NCI-H2227 (cell line): ENCODE measurements around the gene MYOCD.

Experiments used
- DNase-seq: peaks from one replicate; lab custom pipeline; 2025; ENCODE audit not compliant: unreplicated experiment; lab: John Stamatoyannopoulos, UW

Gene MYOCD

DNA sequence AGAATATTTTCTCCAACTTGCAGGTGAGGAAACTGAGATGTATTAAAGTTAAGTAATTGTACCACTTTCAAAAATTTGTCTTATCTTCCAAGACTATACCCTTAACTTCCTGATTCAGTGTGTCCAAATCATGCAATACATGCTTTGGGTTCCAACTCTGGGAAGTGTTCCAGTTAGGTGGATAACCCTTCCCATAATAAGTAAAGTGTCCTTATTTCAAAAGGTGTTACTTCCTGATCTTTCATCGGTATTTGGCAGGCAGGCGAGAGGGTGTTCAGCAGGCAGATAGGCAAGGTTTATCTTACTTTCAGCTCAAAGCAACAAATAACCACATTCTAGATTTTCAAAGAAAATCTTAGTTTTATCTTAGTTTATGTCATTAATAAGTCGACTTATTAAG, 77.4 kb downstream of the MYOCD start:
- no peak for DNase-seq

DNA sequence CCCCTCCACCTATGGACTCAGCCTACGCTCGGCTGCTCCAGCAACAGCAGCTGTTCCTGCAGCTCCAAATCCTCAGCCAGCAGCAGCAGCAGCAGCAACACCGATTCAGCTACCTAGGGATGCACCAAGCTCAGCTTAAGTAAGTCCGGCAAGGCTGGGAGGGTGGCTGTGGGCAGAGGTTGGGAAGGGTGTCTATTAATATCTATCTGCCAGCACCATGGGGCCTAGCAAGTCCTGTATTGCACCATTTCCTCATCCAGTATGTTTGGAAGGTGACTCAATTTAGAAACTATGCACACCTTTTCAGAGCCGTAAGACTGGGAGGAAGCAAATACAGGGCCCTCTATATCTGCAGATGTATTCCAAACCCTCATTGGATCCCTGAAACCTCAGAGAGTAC, 78.6 kb downstream of the MYOCD start:
- no peak for DNase-seq

DNA sequence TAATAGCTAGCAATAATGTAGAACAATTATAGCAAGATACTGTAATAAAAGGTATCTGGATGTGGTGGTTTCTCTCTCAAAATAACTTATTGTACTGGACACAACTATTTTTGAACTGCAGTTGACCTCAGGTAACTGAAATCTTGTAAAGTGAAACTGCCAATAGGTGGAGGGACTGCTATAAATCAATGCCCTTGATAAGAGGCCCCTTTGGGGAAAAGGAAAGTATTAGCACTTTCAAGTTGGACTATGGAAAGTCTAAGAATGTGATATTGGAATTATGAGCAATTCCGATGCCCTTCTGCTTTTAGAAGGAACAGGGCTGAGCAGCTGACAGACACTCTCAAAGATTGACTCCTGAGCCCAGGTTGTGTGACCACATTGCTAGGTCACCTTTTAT, 79.1 kb downstream of the MYOCD start:
- DNase-seq, result no peak

DNA sequence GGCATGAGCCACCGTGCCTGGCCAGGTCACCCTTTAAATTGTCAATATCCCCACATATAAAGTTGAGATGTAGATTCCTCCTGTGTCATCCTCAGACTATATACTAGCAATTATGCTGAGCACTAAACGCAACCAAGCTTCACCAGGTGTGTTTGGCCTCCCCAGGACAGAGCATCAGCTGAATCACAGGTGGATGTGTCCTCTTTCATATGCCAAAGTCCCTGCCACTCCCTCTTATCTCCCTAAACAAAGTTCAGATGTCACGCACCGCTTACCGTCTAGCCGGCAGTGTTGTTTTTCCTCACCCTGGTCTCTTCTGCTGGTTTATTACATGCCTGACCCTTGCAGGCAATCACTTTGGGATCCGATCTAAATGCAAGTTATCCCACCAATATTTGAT, 79.8 kb downstream of the MYOCD start:
- DNase-seq, result no peak

DNA sequence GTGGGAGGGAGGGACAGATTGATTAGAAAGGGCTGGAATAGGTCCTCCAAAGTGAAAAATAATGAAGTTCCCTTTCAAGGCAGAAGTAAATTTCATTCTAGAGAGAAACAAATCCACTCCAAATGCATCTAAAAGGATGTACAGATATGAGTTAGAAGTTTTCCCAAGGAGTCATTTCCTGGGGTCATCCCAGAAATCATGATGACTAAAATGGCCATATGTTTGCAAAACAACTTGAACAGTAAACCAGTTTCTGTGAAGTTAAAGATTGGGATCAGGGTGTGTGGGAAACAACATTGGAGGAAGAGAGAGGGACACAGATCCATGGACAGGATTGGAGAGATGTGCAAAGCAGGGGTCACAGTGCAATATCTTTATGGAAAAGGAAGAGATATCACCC, 91.1 kb downstream of the MYOCD start:
- DNase-seq, result no peak

DNA sequence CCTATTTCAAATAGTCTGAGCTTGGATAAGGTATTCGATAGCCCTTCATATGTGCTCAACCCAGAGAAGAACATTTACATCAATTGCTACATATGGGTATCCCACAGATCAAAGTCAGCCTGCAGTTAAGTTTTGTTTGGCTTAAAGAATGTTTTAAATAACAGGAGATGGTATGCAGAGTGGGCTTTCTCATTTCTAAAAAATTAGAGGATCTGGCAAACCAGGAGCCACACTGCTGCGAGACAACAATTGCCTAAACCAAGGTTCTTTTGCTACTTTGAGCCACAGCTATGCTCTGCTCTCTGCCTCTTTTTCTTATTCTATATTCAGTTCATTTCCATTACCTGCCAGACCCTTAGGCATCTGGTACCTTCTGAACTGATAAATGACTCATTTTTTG, 93.4 kb downstream of the MYOCD start:
- DNase-seq, result no peak

DNA sequence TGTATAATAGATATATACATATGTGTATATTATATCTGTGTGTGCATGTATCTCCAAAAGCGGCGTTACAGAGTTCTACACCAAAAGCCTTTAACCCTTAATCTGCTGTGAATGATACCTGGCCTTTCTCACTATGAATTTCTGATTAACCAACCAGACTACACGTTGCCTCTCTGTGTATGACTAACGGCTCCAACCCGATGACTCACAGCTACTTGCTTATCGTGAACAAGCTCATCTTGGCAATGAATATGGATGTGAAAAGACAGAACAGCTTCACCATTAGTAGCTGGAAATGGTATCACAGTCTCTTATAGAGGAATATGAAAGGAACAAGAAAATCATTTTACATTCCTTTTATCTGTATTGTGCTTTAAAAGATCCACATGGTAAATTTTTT, 99.9 kb downstream of the MYOCD start:
- DNase-seq, result no peak

DNA sequence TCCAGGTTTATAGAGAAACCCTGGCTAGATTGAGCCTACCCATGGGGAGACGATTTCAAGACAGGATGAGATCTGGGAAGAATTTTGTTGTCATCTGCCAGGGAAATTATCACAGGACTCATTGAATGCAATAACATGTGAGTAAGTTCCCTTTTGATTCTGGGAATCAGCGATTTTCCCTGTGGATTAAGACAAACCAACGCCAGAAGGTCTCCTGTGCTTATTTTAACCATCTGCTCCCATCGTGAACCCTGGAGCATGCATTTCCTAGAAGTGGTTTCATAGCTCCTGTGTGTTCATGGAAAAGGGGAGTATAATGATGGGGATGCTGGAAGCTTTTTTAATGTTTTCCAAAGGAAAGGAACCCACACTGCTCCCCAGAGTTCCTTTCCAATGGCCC, 102.6 kb downstream of the MYOCD start:
- no peak for DNase-seq

DNA sequence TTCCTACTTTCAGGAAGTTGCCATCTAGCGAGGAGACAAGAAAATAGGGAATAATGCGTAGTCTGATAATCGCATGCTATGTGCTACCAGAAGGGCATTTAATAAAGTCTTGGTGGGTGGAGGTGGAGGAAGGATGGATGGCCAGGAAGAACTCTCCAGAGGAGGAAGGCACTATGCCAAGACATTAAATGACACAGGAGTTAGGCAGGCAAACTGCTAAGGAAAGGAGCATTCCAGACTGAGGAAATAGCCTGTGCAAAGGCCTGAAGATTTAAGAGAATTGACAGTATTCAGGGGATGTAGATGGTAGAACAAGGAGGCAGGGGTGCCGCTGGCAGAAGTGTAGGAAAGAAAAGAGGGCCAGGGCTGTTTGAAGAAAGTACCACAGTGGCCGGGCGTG, 104.3 kb downstream of the MYOCD start:
- no peak for DNase-seq

DNA sequence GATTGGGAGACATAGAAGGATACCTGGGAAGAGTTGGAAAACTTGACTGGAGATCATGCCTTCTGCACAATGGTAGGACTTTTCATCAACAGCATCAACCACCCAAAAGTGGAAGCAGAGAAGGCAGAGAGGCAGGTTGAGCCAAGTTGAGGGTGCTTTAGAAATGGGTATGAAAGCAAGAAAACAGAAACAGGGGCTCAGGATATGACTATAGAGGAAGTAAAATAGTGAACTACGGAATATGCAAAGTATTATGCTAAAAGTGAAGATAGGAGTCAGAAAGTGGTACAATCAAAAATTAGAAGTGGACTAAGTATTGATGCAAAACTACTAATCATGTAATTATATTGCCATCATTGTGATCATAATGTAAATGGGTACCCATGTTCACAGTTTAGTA, 107.5 kb downstream of the MYOCD start:
- DNase-seq, result no peak

DNA sequence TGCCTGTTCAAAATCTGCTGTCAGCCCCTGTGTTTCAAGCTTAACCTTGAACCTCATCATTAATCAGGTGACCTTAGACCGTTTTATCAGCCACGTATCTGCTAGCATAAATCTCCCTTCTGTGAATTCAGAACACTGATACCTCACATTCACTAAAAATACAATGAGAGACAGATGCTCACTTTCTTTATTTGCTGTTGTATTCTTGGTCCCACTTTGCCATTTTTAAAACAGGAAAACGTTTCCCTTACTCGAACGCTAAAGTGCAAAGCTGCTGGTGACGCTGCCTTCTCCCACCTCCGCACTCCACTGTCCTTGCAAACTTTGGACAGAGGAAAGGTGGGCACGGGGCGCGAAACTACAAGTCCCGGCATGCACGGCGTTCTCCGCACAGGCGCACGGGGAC, 123.4 kb downstream of the MYOCD start:
- no peak for DNase-seq

DNA sequence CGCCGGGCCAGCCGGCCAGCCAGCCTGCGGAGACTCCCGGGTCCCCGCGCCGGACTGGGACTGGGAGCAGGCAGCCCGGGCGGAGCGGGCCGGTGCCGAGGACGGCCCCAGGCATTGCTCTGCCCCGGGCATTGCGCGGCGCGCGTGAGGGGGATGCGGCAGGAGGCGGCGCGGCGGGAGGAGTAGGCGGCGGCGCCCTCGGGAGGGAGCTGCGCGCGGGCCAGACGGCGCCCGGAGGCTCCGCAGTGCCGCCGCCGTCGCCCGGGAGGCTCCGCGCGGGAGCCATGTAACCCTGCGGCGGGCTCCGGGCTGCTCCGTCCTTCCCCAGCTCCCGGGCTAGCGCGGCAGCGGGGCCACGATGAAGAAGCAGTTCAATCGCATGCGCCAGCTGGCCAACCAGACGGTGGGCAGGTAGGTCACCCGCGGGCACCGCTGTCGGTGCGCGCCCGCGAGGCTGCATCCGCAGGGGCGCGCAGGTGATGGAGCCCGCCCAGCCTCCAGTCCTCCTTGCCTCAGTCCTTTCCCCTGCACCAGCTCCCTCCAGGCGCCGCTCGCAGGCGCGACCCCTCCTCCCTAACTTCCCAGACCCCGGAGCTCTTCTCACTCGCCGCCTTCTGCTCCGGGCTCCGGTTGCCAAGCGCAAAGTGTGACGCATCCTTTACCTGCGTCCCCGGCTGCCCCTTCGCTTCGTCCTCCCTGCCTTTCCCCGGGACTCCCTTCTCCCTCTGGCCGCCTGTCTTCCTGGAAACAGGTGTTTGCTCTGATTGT, 124.0 kb downstream of the MYOCD start, which contains the start of gene ARHGAP44:
ARHGAP44 (plus strand) TSS at position 18 of the 768 bp plus-strand sequence; CDS start at position 359, 341 bp downstream.
- peak; percentile 43 for DNase-seq

DNA sequence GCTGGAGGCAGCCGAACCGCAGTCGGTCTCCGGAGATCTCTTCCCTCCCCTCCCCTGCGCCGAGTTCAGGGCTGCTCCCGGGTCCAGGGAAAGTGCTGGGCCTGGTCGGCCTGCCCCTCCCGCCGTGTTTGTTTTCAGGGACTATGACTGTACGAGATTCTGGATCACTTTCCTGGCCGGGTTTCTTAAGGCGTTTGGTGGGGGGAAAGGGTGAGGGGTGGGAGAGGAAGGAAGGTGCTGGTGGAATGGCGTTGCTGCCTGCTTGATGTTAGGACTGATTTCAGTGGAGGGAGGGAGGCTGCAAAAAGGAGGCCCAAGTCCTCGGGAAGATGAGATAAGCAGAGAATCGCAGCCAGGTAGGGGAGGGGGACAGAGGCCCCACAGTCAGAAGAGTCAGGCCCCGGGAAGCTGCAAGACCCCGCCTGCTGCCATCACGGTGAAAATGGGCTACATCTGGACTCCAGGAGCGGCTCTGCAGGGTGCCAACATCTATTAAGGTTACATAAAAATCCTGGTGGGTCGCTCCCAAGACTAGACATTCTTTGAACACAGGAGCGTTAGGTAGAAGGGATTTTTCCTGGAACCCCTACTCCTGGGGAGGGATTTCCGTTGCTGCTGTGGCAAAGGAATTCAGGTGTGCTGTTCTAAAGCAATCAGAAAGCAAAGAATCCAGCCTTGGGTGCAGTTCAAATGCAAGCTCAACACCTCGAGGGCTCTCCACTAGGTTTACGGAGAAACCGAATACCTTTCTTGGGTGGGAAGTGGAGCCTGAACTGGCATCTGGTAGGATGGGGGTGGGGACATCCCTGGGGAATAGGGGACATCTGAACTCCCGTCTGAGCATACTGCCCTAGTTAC, 124.8 kb downstream of the MYOCD start:
- no peak for DNase-seq

DNA sequence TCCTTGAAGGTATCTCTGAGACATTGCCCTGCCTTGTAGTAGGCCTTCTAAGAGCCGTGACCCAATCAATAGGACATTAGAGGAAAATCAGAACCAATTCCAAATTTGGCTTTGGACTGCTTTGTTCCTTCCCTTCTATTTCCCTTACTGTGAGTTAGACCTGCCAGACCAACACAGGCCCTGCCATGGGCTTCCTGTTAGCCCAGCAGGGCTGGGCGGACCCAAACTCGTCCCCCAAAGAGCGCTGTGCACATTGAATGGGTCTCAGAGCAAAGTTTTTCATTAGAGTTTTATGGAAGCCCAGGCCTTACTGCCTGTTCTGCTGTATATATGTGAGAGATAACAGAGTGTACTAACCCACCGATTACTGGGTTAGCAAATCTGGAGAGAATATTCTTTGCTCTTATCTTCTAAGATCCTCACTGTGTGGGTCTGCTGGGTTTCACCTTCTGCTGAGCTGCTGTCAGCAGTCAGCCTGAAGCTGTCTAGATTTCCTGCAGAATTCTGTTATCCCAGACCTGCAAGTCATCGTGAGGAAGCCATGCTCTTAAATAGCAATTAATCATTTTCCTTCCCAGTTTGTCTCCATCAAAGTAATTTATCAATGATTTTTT, 129.3 kb downstream of the MYOCD start:
- no peak for DNase-seq

DNA sequence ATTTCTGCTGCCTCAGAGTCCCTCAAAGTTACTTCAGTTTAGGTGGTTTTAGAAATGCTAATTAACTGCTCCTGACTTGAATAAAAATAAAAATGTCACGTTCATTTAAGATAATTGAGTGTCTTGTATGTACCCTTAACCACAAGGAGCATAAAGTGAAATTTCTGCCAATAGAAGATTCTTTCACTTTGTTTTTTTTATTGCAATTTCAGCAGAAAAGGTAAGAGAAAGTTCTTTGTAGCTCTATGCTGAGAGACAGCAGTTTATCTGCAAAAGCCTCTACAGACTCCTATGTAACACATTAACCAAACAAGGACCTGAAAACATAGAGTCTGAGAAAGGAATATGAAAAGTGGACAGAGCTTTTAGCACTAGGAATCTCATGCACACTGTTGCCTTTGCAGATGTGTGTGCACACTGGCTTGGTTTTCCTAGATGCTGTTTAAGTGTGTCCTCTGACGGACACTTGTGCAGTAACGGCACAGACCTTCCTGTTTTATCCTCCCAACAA, 135.2 kb downstream of the MYOCD start:
- no peak for DNase-seq

DNA sequence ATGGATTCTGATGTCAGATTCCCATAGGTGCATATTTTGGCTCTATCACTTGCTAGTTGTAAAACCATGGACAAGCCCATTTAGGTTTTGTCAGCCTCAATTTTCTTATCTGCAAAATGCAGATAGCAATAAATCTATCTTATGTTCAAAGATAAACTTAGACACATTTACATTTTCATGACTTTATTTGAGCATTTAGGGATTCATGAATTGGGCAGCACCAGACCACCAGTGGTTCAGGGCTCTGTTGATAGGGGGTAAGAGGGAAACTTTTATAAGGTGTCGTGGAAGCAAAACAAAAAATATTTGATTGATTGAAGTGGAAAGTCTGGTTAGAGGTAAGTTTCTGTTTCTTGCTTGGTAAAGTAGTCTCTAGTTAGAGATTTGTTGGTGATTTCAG, 140.9 kb downstream of the MYOCD start:
- DNase-seq, result no peak

DNA sequence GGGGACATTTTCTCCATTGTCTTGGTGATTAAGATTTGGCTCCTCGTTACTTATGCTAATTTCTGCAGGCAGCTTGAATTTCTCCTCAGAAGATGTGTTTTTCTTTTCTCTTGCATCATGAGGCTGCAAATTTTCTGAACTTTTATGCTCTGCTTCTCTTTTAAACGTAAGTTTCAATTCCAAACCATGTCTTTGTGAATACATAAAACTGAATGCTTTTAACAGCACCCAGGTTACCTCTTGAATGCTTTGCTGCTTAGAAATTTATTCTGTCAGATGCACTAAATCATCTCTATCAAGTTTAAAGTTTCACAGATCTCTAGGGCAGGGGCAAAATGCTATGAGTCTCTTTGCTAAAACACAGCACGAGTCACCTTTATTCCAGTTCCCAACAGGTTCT, 143.0 kb downstream of the MYOCD start:
- DNase-seq, result no peak

DNA sequence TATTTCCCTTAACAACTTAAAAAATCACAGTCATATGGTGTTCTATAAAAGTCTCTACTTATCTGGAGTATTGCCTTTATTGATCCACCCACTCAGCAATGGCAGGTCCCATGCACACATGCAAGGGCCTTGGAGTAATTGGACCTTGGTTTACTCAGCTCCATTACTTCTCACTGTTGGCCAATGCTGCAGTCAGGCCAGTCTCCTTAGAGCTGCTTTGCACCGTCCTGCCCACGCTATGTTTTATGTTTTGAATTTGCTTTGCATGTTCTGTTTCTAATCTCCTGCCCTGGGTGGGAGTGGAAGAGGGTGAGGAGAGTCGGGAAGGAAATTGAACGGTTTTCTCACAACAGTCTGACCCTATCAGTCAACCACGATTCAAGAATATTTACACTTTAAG, 147.2 kb downstream of the MYOCD start:
- DNase-seq, result no peak

DNA sequence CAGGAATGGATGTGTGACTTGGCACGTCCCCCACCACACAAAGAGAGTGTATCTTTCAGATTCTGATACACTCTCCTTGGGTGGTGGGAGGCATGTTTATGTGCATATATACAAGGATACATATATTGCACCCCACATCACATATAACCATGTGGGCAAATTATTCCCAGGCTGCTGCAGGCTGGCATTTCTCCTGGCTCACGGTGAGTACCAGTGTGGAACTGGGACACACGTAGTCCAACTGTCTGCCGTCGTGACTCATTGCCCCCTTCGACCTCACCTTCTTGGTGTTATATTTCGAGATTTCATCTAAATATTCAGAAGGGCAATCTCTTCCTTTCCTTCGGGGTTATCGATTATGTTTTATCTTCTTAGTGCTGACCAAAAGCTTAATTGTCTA, 148.0 kb downstream of the MYOCD start:
- no peak for DNase-seq

DNA sequence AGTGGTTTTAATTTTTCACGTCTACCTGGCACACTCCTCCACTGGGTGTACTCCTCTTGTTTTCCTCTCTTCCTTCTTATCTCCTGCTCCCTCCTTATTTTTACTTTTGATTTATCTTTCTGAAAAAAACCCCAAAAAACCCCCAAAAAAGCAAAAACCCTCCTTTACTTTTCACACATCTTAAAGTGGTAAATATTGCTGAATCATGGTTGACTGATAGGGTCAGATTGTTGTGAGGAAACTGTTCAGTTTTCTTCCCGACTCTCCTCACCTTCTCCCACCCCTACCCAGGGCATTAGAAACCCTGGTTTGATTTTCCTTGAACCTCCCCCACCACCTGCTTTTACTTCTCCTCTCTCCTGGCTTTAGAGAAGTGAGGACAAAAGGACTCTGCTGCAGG, 149.0 kb downstream of the MYOCD start:
- no peak for DNase-seq

DNA sequence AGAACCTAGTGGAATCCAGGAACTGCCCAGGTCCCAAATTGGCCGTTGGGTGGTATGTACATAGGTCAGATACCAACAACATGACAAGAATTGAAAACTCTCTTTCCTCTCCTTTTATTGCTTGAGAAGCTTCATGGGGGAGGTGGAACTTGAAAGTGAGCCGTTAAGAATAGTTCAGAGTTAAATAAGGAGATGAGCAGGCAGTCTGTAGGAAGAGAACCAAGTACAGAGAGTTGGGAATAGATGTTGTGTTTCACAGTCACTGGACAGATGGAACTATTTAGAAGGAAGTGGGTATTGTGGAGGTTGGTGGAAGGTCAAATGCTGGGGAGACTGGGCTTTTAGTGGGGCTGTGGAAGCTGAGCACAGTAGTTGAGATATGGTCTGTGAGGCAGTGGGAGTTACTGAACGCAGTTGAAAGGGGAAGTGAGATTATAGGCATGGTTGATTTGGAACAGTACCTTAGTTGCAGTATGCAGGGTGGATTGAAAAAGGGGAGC, 150.0 kb downstream of the MYOCD start:
- no peak for DNase-seq
